ENCODE data around the gene TMEM132C. TPM values are rescaled to one million over a fixed set of nuclear protein-coding genes. Genes with fewer than 3 reads are reported as not detected.

TMEM132C gene
- total RNA-seq, 1 donor, result not detected

DNA sequence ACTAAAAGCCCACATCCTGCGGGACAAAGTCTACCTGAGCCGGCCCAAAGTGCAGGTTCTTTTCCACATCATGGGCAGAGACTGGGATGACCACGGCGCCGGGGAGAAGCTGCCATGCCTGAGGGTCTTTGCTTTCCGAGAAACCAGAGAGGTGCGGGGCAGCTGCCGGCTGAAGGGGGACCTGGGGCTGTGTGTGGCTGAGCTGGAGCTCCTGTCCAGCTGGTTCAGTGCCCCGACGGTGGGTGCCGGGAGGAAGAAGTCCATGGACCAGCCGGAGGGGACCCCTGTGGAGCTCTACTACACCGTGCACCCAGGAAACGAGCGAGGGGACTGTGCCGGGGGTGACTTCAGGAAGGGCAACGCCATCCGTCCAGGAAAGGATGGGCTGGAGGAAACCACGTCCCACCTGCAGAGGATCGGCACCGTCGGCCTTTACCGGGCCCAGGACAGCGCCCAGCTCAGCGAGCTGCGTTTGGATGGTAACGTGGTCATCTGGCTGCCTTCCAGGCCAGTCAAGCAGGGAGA is 148.1 kb downstream of the TMEM132C start:
- no peak overlapping the region for H3K4me3 ChIP-seq (ENCODE audit: low read depth, low read length)
- TF ChIP-seq, protein P1, sequence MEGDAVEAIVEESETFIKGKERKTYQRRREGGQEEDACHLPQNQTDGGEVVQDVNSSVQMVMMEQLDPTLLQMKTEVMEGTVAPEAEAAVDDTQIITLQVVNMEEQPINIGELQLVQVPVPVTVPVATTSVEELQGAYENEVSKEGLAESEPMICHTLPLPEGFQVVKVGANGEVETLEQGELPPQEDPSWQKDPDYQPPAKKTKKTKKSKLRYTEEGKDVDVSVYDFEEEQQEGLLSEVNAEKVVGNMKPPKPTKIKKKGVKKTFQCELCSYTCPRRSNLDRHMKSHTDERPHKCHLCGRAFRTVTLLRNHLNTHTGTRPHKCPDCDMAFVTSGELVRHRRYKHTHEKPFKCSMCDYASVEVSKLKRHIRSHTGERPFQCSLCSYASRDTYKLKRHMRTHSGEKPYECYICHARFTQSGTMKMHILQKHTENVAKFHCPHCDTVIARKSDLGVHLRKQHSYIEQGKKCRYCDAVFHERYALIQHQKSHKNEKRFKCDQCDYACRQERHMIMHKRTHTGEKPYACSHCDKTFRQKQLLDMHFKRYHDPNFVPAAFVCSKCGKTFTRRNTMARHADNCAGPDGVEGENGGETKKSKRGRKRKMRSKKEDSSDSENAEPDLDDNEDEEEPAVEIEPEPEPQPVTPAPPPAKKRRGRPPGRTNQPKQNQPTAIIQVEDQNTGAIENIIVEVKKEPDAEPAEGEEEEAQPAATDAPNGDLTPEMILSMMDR (IDR thresholded peaks at IDR 0.05; ENCODE audit: insufficient read depth, low read length), result no peak
- no peak for DNase-seq (ENCODE audit: low read depth)

DNA sequence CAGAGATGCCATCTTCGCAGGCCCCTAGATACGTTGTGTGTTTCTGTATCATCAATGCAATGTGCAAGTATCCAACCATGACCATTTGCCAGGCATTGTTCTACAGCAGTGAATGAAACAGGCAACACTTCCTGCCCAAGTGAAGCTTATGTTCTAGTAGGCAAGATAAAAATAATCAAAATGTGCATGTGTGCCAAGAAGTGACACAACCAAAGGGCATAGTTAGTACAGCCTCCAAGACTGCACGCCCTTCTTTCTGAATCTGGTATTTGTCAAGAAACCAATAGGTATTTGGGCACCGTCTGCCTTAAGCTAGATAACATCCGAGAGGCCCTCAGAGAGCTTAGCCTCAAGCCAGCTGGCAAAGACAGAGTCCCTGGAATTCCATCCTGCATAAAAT is 152.0 kb downstream of the TMEM132C start:
- DNase-seq (ENCODE audit: low read depth), result no peak
- TF ChIP-seq, protein P1 (IDR thresholded peaks at IDR 0.05; ENCODE audit: insufficient read depth, low read length), result no peak
- no peak overlapping the region for H3K4me3 ChIP-seq (ENCODE audit: low read depth, low read length)

DNA sequence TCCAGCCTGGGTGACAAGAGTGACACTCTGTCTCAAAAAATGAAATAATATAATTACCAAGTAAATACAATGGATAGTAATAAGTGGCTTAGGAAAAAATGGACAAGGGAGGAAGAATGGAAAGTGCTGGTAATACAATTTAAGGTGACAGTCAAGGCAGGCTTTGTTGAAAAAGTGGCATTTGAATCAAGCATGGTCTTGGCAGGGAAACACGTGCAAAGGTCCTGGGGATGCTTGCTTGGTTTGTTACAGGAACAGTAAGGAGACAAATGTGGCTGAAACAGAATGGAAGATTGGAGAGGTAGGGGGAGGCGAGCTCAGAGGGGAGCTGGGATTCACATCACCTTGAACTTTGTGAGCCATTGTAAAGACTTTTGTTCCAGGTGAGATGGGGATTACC is 153.2 kb downstream of the TMEM132C start:
- no peak overlapping the region for H3K4me3 ChIP-seq (ENCODE audit: low read depth, low read length)
- TF ChIP-seq, protein P1 (IDR thresholded peaks at IDR 0.05; ENCODE audit: insufficient read depth, low read length), result no peak
- DNase-seq (ENCODE audit: low read depth), result no peak

DNA sequence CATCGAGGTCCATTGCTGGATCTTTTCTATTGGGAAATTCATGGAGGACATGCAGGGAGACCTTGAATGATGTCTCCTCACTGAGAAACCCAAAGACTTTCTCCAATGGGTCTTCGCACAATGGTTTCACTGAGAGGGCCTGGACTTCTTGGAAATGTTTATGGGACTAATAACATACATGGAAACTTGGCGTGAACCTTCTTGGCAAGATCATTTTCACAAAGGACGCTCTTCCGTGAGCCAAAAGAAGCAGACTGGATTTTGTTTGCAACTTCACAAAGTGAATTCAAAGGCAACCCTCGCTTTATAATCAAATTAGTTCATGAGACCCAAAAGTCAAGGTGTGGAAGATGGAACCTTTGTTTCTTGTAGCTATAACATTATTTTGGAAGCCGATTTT is 154.4 kb downstream of the TMEM132C start:
- no peak overlapping the region for H3K4me3 ChIP-seq (ENCODE audit: low read depth, low read length)
- DNase-seq (ENCODE audit: low read depth), result no peak
- TF ChIP-seq, protein P1 (IDR thresholded peaks at IDR 0.05; ENCODE audit: insufficient read depth, low read length), result no peak

DNA sequence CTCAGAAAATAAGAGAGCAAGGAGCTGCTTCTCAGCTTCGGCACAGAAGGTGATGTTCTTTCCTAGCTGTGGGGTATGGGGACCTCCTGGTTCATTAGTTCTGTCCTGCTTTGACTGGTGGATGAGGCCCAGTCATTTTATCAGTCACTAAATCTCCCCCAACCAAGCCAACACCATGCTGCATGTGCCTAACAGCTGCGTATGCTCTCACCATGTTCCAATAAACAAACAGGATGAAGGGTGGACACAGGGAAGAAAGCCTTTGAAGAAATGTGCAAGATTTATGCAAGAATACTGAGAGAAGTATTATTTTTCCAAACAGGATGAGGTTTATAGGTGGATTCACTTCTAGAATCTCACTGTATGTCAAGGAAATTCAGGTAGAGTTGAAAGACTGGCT is 156.2 kb downstream of the TMEM132C start:
- TF ChIP-seq, protein P1 (IDR thresholded peaks at IDR 0.05; ENCODE audit: insufficient read depth, low read length), result no peak
- H3K4me3 ChIP-seq (ENCODE audit: low read depth, low read length), result no peak overlapping the region
- DNase-seq (ENCODE audit: low read depth), result no peak

DNA sequence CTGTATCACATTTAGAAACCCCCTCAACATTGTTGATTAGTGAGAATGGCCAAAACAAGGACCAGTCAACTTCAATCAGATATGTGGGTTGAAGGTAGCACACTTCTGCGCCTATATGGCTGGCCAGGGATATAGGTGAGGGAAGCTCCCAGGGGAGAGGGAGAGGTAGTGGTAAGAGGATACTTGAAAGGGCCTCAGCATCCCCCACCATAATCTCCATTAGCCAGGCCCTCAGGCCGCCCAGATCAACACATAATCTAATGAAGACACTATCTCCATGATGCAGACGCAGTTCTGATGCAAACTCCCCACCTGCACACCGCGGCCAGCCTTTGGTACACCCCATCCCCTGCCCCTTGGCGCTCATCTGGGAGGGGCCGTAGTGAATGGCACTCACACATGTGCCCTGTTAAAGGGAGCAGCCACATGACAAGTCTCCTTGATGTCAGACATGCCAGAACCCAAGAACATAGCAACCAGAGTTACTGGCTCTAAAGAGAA is 158.0 kb downstream of the TMEM132C start:
- no peak for DNase-seq (ENCODE audit: low read depth)
- H3K4me3 ChIP-seq (ENCODE audit: low read depth, low read length), result no peak overlapping the region
- TF ChIP-seq, protein P1 (IDR thresholded peaks at IDR 0.05; ENCODE audit: insufficient read depth, low read length), result no peak

Measured in fibroblast of the aortic adventitia (primary cell).